Fibroblast of lung (primary cell): ENCODE measurements around the gene KRT16.

Experiments
- CTCF ChIP-seq, 2 donors: IDR thresholded peaks in 1 of 2; conservative IDR thresholded peaks in 1 of 2; 1 replicate in 1 of 2; 2 replicates in 1 of 2; pipeline ENCODE4 v1.5.1; 2011 to 2012; ENCODE audit warnings: low read length in 2 of 2, control low read depth in 1 of 2, inconsistent platforms in 1 of 2, low read depth in 1 of 2, mild to moderate bottlenecking in 1 of 2
- EZH2 ChIP-seq: IDR thresholded peaks from 2 replicates; pipeline ENCODE4 v1.5.1; 2012; ENCODE audit warnings: low read length, control low read depth, mild to moderate bottlenecking; ENCODE audit errors: missing control alignments

DNA sequence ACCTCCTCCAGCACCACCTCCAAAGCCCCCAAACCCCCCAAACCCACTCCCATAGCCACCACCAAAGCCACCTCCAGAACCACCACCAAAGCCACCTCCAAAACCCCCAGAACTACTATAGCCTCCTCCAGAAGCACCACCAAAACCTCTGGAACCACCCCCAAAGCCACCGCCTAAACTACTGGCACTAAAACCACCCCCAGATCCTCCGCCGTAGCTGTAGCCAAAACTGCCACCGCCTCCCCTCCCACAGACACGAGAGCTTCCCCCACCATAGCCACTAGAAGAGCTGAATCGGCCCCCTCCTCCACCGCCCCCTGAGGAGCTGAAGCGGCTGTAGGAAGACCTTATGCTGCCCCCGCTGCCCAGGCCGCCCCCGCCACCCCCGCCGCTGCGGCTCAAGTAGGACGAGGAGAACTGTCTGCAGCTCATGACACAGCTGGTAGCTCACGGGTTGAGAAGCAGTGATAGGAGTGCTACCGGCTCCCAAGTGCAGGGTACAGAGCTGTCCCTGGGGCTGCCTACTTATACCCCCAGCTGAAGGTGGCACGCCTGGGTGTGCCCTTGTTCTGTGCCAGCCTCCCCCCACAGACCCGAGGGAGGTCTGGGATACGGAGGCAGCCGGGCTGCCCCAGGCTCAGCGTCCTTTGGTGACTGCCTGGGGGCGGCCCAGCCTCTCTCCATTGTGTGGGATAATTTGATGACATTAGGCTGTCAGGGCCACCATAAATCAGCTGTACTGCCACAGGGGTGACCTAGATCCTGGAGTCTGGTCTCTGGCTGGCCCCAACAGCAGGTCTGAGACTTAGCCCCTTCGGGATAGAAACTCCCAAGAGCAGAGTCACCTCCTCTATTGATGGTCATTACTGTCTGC is 40.8 kb downstream of the KRT16 start, which contains the start of gene KRT9:
- no peak for TF ChIP-seq CTCF (conservative IDR thresholded peaks at IDR 0.05 in 1 of 2, IDR thresholded peaks at IDR 0.05 in 1 of 2; ENCODE audit: low read depth in 1 of 2, low read length in 2 of 2)
- no peak for TF ChIP-seq EZH2
